CD4-positive, alpha-beta T cell treated with Interleukin-10 for 1 hour (primary cell): ENCODE results near the gene MZT2A.
"Not testable (repeated sequence)": the region's sequence is repeated elsewhere in the genome, so short reads cannot be mapped to it uniquely, and the experiment has no call there.

ENCODE experiments used
- DNase-seq: peaks from one replicate; pipeline ENCODE4 v3.0.0-alpha.2; 2020

The MZT2A gene

GRCh38 chr2:131445896-131446295 lies 46.3 kb downstream of the MZT2A start:
- no peak for DNase-seq

- DNase-seq = not testable (repeated sequence)
Measured at GRCh38 chr2:131445515-131445797, 46.7 kb downstream of the MZT2A start.

- not testable (repeated sequence) for DNase-seq
Measured at GRCh38 chr2:131444736-131445514, 47.3 kb downstream of the MZT2A start.

- DNase-seq = not testable (repeated sequence)
Measured at GRCh38 chr2:131440742-131441468, 51.3 kb downstream of the MZT2A start.
